HepG2 (cell line): ENCODE results near the gene TMEM183A. TPM values are rescaled to one million over a fixed set of nuclear protein-coding genes. Genes with fewer than 3 reads are reported as not detected.
A peak's percentile ranks its signal among the peaks of the same experiment; 100 is the strongest.

ENCODE experiments used
- BHLHE40 ChIP-seq: IDR thresholded peaks from 2 replicates; pipeline ENCODE4 v1.6.1; 2011; ENCODE audit warnings: low read length, improper control_type of control experiment
- DNMT1 ChIP-seq: sonication (generic); formaldehyde crosslinking; IDR thresholded peaks from 2 replicates; pipeline ENCODE4 v1.5.1; 2020; ENCODE audit warnings: mild to moderate bottlenecking, missing genetic modification reagents
- ERF ChIP-seq: IDR thresholded peaks from 2 replicates; pipeline ENCODE4 v1.6.1; 2018; ENCODE audit warnings: missing biosample characterization, missing genetic modification reagents
- HNF4G ChIP-seq, 2 experiments: sonication (generic) in 1 of 2; formaldehyde crosslinking in 1 of 2; IDR thresholded peaks; 2 replicates each; pipeline versions ENCODE4 v1.4.0 to v1.6.1; 2011 to 2020; ENCODE audit warnings: borderline replicate concordance in 2 of 2, low read depth in 2 of 2, mild to moderate bottlenecking in 2 of 2, low read length in 1 of 2, missing genetic modification reagents in 1 of 2, moderate library complexity in 1 of 2
- ISL2 ChIP-seq: sonication (generic); formaldehyde crosslinking; IDR thresholded peaks from 2 replicates; pipeline ENCODE4 v1.5.0; 2020; ENCODE audit warnings: missing genetic modification reagents
- MEF2D ChIP-seq: sonication (generic); formaldehyde crosslinking; IDR thresholded peaks from 2 replicates; pipeline ENCODE4 v1.5.1; 2020; ENCODE audit warnings: mild to moderate bottlenecking, missing genetic modification reagents
- NCOA5 ChIP-seq: sonication (generic); formaldehyde crosslinking; IDR thresholded peaks from 2 replicates; pipeline ENCODE4 v1.4.0; 2020; ENCODE audit warnings: missing genetic modification reagents
- NFYC ChIP-seq: IDR thresholded peaks from 2 replicates; pipeline ENCODE4 v1.6.1; 2016; ENCODE audit warnings: missing genetic modification reagents, missing compliant biosample characterization
- PAWR ChIP-seq: sonication (generic); formaldehyde crosslinking; IDR thresholded peaks from 2 replicates; pipeline ENCODE4 v1.4.0; 2020; ENCODE audit warnings: missing genetic modification reagents, mild to moderate bottlenecking, borderline replicate concordance
- TAF1 ChIP-seq: sonication (generic); formaldehyde crosslinking; IDR thresholded peaks from 2 replicates; pipeline ENCODE4 v1.4.0; 2020; ENCODE audit warnings: missing genetic modification reagents
- ZNF430 ChIP-seq: sonication (generic); formaldehyde crosslinking; IDR thresholded peaks from 2 replicates; pipeline ENCODE4 v1.9.0; 2021; ENCODE audit warnings: mild to moderate bottlenecking, missing genetic modification reagents
- ZNF674 ChIP-seq: sonication (generic); formaldehyde crosslinking; IDR thresholded peaks from 2 replicates; pipeline ENCODE4 v1.5.0; 2020; ENCODE audit warnings: low read depth, mild to moderate bottlenecking, missing genetic modification reagents
- ZNF678 ChIP-seq: sonication (generic); formaldehyde crosslinking; IDR thresholded peaks from 2 replicates; pipeline ENCODE4 v1.4.0; 2020; ENCODE audit warnings: mild to moderate bottlenecking, missing genetic modification reagents
- ZNF761 ChIP-seq: sonication (generic); formaldehyde crosslinking; conservative IDR thresholded peaks from 2 replicates; pipeline ENCODE4 v1.4.0; 2020; ENCODE audit warnings: mild to moderate bottlenecking, missing genetic modification reagents
- polyA plus RNA-seq, 8 experiments: library from polyadenylated mRNA; depleted of rRNA in 3 of 8; stranded (reverse) in 7 of 8; unstranded in 1 of 8; fragments of >200 nt; fragmentation: Illumina TruSeq in 4 of 8; extraction: Trizol in 4 of 8; gene quantifications; 2 replicates each; pipeline versions ENCODE4 v1.2.1 to v1.2.3, GENCODE V29; 2011 to 2016; ENCODE audit warnings: low read depth in 4 of 8, missing spikeins in 1 of 8, mixed read lengths in 1 of 8; ENCODE audit not compliant: insufficient read depth in 1 of 8
- total RNA-seq, 5 experiments: library from RNA; depleted of rRNA; stranded (reverse); fragments of >200 nt; fragmentation: Illumina TruSeq; extraction: Trizol; gene quantifications; 2 replicates each; pipeline ENCODE4 v1.2.3, GENCODE V29; 2016; ENCODE audit warnings: low read depth in 1 of 5
- TF ChIP-seq, protein P1 (sequence below), 2 experiments: IDR thresholded peaks; 2 replicates each; pipeline ENCODE4 v1.6.1; 2011 to 2012; ENCODE audit warnings: low read length in 2 of 2, borderline replicate concordance in 1 of 2, low read depth in 1 of 2, mild to moderate bottlenecking in 1 of 2, moderate library complexity in 1 of 2
- TF ChIP-seq, protein P2 (sequence below): IDR thresholded peaks from 2 replicates; pipeline ENCODE4 v1.6.1; 2016; ENCODE audit warnings: missing compliant biosample characterization, missing genetic modification reagents, borderline replicate concordance
- TF ChIP-seq, protein P3 (sequence below): sonication (generic); formaldehyde crosslinking; IDR thresholded peaks from 2 replicates; pipeline ENCODE4 v1.8.0; 2022; ENCODE audit warnings: missing genetic modification reagents, mild to moderate bottlenecking, inconsistent platforms, borderline replicate concordance
- TF ChIP-seq, protein P4 (sequence below): sonication (generic); formaldehyde crosslinking; IDR thresholded peaks from 2 replicates; pipeline ENCODE4 v1.5.0; 2020; ENCODE audit warnings: missing genetic modification reagents
- TF ChIP-seq, protein P5 (sequence below): sonication (generic); formaldehyde crosslinking; IDR thresholded peaks from 2 replicates; pipeline ENCODE4 v1.5.1; 2020; ENCODE audit warnings: mild to moderate bottlenecking, moderate library complexity, missing genetic modification reagents

The TMEM183A gene
- total and polyA plus RNA-seq, 2 of the 13 experiments (the other 11 are each of a cell fraction or from before 2014, with no cell fraction given) = 59.7 to 82.0 TPM

DNA sequence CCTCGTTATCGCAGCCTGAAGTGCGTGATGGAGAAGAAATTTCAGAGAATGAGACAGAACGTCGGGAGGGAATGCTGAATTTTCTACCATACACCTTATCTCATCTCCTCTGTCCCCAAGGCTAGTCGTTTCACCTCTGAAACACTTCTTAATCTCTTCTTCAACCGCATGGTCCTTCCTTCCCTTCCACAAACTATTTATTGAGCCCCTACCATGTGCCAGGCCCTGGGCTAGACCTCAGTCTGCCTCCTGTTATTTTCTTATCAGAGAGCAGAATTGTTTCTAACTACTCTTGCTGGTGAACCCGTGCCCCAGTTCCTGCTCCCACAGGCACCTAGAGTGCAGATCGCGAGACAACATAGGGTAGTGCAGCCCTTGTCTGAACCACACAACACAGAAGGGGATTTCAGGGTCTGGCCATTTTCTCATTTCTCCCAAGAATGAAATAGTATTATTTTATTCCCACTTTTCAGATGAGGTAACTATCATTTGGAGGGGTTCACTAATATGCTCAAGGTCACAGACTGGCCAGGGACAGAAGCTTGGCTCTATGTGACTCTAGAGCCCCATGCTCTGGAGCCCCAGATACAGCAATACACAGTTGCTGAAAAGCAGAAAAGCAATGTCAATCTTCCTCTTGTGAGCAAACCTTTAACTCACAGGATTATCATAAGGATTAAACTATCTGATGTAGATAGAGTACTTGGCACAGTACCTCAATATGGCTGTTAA is 48.5 kb upstream of the TMEM183A start (continued):
- TF ChIP-seq, protein P1, sequence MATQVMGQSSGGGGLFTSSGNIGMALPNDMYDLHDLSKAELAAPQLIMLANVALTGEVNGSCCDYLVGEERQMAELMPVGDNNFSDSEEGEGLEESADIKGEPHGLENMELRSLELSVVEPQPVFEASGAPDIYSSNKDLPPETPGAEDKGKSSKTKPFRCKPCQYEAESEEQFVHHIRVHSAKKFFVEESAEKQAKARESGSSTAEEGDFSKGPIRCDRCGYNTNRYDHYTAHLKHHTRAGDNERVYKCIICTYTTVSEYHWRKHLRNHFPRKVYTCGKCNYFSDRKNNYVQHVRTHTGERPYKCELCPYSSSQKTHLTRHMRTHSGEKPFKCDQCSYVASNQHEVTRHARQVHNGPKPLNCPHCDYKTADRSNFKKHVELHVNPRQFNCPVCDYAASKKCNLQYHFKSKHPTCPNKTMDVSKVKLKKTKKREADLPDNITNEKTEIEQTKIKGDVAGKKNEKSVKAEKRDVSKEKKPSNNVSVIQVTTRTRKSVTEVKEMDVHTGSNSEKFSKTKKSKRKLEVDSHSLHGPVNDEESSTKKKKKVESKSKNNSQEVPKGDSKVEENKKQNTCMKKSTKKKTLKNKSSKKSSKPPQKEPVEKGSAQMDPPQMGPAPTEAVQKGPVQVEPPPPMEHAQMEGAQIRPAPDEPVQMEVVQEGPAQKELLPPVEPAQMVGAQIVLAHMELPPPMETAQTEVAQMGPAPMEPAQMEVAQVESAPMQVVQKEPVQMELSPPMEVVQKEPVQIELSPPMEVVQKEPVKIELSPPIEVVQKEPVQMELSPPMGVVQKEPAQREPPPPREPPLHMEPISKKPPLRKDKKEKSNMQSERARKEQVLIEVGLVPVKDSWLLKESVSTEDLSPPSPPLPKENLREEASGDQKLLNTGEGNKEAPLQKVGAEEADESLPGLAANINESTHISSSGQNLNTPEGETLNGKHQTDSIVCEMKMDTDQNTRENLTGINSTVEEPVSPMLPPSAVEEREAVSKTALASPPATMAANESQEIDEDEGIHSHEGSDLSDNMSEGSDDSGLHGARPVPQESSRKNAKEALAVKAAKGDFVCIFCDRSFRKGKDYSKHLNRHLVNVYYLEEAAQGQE (IDR thresholded peaks at IDR 0.05; ENCODE audit: borderline replicate concordance in 1 of 2, low read depth in 1 of 2, low read length in 2 of 2) = no peak
- TF ChIP-seq, protein P2, sequence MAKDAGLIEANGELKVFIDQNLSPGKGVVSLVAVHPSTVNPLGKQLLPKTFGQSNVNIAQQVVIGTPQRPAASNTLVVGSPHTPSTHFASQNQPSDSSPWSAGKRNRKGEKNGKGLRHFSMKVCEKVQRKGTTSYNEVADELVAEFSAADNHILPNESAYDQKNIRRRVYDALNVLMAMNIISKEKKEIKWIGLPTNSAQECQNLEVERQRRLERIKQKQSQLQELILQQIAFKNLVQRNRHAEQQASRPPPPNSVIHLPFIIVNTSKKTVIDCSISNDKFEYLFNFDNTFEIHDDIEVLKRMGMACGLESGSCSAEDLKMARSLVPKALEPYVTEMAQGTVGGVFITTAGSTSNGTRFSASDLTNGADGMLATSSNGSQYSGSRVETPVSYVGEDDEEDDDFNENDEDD (CRISPR knock-in tag) = no peak
- no peak for TF ChIP-seq ERF (CRISPR knock-in tag)
- no peak for TF ChIP-seq DNMT1 (CRISPR knock-in tag)
- TF ChIP-seq, protein P3, sequence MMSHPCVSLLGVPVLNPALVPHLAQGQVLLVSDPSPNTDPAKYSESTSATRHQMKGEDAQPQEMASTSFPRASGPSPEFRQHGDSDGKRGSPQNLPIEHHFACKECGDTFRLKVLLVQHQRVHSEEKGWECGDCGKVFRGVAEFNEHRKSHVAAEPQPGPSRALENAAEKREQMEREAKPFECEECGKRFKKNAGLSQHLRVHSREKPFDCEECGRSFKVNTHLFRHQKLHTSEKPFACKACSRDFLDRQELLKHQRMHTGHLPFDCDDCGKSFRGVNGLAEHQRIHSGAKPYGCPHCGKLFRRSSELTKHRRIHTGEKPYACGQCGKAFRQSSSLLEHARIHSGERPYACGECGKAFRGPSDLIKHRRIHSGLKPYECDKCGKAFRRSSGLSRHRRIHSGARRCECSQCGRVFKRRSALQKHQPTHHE (CRISPR knock-in tag) = 0 out of 2 replicates have a peak, but pooled peaks have one; percentile 8
- TF ChIP-seq, protein P4, sequence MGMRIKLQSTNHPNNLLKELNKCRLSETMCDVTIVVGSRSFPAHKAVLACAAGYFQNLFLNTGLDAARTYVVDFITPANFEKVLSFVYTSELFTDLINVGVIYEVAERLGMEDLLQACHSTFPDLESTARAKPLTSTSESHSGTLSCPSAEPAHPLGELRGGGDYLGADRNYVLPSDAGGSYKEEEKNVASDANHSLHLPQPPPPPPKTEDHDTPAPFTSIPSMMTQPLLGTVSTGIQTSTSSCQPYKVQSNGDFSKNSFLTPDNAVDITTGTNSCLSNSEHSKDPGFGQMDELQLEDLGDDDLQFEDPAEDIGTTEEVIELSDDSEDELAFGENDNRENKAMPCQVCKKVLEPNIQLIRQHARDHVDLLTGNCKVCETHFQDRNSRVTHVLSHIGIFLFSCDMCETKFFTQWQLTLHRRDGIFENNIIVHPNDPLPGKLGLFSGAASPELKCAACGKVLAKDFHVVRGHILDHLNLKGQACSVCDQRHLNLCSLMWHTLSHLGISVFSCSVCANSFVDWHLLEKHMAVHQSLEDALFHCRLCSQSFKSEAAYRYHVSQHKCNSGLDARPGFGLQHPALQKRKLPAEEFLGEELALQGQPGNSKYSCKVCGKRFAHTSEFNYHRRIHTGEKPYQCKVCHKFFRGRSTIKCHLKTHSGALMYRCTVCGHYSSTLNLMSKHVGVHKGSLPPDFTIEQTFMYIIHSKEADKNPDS (CRISPR knock-in tag) = 0 out of 2 replicates have a peak, but pooled peaks have one; percentile 22
- TF ChIP-seq ISL2 (CRISPR knock-in tag) = 0 out of 2 replicates have a peak, but pooled peaks have one; percentile 4
- TF ChIP-seq TAF1 = no peak; the same call in 1 of the 2 replicates
- no peak for TF ChIP-seq ZNF761 (CRISPR knock-in tag)
- TF ChIP-seq MEF2D = no peak
- no peak for TF ChIP-seq PAWR (CRISPR knock-in tag)
- no peak for TF ChIP-seq ZNF674 (CRISPR knock-in tag)
- TF ChIP-seq ZNF430 (CRISPR knock-in tag) = peak; percentile 24; the same call in 1 of the 2 replicates
- no peak for TF ChIP-seq NCOA5 (CRISPR knock-in tag)
- 0 out of 2 replicates have a peak, but pooled peaks have one; percentile 7 for TF ChIP-seq ZNF678 (CRISPR knock-in tag)
- TF ChIP-seq BHLHE40 = no peak
- TF ChIP-seq, protein P5, sequence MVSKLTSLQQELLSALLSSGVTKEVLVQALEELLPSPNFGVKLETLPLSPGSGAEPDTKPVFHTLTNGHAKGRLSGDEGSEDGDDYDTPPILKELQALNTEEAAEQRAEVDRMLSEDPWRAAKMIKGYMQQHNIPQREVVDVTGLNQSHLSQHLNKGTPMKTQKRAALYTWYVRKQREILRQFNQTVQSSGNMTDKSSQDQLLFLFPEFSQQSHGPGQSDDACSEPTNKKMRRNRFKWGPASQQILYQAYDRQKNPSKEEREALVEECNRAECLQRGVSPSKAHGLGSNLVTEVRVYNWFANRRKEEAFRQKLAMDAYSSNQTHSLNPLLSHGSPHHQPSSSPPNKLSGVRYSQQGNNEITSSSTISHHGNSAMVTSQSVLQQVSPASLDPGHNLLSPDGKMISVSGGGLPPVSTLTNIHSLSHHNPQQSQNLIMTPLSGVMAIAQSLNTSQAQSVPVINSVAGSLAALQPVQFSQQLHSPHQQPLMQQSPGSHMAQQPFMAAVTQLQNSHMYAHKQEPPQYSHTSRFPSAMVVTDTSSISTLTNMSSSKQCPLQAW (CRISPR knock-in tag) = 0 out of 2 replicates have a peak, but pooled peaks have one; percentile 38
- TF ChIP-seq NFYC (CRISPR knock-in tag) = no peak
- TF ChIP-seq HNF4G (IDR thresholded peaks at IDR 0.05; ENCODE audit: borderline replicate concordance, low read depth, low read length) = no peak
- no peak for TF ChIP-seq HNF4G (CRISPR knock-in tag; IDR thresholded peaks at IDR 0.05; ENCODE audit: borderline replicate concordance, low read depth)
